Adipocyte (in vitro differentiated cells): ENCODE data around the gene GPA33.

ENCODE experiments used
- DNase-seq: peaks from one replicate; pipeline ENCODE4 v3.0.0-alpha.2; 2015; ENCODE audit warnings: low read depth
- H3K27me3 ChIP-seq: replicated peaks from 2 replicates; pipeline ENCODE4 v1.7.0; 2013; ENCODE audit warnings: mild to moderate bottlenecking, low read length, moderate library complexity; ENCODE audit not compliant: control insufficient read depth, insufficient read depth
- H3K36me3 ChIP-seq: 2 replicates; pipeline ENCODE4 v1.7.0; 2013; ENCODE audit warnings: low read length, mild to moderate bottlenecking, moderate library complexity; ENCODE audit not compliant: control insufficient read depth, insufficient read depth, severe bottlenecking
- H3K4me1 ChIP-seq: 2 replicates; pipeline ENCODE4 v1.7.0; 2013; ENCODE audit warnings: mild to moderate bottlenecking, low read length, moderate library complexity; ENCODE audit not compliant: control insufficient read depth, insufficient read depth
- H3K4me3 ChIP-seq: 2 replicates; pipeline ENCODE4 v1.7.0; 2013; ENCODE audit warnings: mild to moderate bottlenecking, low read length, moderate library complexity
- H3K9ac ChIP-seq: 2 replicates; pipeline ENCODE4 v1.7.0; 2013; ENCODE audit warnings: mild to moderate bottlenecking, low read length, moderate library complexity
- H3K9me3 ChIP-seq: 2 replicates; pipeline ENCODE4 v1.7.0; 2013; ENCODE audit warnings: mild to moderate bottlenecking, low read length, moderate library complexity; ENCODE audit not compliant: control insufficient read depth

GPA33 gene, protein sequence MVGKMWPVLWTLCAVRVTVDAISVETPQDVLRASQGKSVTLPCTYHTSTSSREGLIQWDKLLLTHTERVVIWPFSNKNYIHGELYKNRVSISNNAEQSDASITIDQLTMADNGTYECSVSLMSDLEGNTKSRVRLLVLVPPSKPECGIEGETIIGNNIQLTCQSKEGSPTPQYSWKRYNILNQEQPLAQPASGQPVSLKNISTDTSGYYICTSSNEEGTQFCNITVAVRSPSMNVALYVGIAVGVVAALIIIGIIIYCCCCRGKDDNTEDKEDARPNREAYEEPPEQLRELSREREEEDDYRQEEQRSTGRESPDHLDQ

DNA sequence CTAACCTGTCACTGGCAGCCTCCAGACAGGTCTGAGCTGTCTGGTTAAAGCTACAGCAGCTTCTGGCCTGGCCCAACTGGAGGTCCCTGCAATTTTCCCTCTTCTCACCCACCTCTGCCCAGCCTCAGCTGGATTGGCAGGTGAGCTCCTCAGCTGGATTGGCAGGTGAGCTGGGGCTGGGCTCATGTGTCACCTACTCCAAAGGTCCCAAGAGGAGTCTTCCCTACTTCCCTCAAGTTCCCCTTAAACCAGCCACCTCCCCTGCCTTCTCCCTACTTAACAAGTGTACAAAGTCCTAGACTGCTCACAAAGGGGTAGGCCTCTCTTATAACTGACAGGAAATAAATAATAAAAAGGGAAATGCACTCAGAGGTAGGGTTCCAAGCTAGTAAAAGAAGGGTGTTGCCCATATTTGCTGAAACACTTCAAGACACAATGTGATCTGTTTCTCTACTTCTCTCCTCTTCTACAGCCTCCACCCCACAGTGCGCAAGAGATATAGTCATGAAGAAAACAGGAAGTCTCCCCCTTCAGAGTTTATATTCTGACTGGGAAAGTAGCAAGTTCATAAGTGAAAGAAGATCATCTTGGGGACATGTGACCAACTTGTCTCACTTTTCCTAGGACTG lies at the start of gene GPA33:
Gene GPA33 (minus strand): TSS at position 64 of the 629 bp plus-strand sequence. CDS start 90 bp downstream, outside the sequence.
- H3K36me3 ChIP-seq, result no peaks in the 10 kb centered on the region
- H3K27me3 ChIP-seq, result peaks cover 37% of the 10 kb centered on the region
- H3K9ac ChIP-seq, result no peak within 1 kb of the TSS
- no peaks in the 10 kb centered on the region for H3K9me3 ChIP-seq
- no peaks in the 10 kb centered on the region for H3K4me1 ChIP-seq
- no peak for DNase-seq
- no peak within 1 kb of the TSS for H3K4me3 ChIP-seq

DNA sequence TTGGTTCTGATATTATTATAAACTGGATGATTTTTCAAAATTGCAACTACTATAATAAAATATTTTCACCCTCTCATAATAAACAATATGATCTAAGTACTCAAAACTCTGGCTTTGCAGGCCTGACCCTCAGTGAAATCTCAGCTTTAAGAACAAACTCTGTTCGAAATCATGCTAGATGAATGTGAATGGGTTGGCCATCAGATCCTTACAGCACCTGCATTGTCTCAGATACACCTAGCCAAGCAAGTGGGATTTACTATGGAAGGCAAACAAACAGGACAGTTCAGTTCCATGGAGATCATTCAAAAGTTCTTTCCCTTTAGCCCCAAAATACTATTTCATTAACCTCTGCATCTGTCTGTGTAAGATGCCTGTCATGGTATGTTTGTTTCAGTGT lies 48.5 kb upstream of the GPA33 start:
- no peak for DNase-seq
- Histone ChIP-seq H3K27me3 (peaks cover 21% of the 10 kb centered on the region), H3K9ac (no peak overlapping the region), H3K4me1 (peaks cover 10% of the 10 kb centered on the region), H3K36me3 (no peaks in the 10 kb centered on the region), H3K4me3 (no peak overlapping the region), H3K9me3 (no peaks in the 10 kb centered on the region)

DNA sequence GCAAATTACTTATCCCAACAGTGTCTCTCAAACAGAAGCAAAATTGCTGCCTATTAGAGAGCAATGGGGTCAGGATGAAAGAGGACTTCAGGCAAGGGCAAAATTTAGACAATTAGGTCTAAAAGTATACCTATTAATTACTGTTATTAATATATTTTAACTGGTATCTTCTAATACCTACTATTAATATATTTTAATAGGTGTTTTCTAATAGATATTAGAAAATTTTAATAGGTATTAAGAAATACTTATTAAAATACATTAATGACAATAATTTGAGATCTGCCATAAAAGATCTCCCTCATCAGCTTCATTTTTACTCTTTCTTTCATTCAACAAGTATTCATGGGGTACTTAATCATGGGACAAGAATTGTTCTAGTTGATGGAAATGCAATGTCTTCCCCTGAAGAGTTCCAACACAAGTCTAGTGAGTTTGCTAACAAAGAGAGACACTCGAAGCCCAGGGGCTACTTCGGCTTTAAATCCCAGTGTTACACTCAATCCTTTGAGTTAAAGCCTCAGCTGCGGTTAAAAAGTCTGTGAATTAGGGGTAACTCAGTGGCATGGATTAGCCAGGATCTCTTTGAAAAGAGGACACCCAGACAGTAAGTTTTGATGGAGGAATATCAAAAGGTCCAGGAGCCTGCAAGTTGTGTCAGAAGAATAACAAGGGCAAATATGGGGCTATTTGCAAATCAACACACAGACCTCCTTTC lies 47.8 kb upstream of the GPA33 start:
- no peak for DNase-seq
- Histone ChIP-seq H3K4me1 (peaks cover 10% of the 10 kb centered on the region), H3K27me3 (peaks cover 22% of the 10 kb centered on the region), H3K9me3 (no peaks in the 10 kb centered on the region), H3K4me3 (no peak overlapping the region), H3K36me3 (no peaks in the 10 kb centered on the region), H3K9ac (no peak overlapping the region)

GRCh38 chr1:167137332-167137781 lies 47.2 kb upstream of the GPA33 start:
- H3K4me3 ChIP-seq, result no peak overlapping the region

DNA sequence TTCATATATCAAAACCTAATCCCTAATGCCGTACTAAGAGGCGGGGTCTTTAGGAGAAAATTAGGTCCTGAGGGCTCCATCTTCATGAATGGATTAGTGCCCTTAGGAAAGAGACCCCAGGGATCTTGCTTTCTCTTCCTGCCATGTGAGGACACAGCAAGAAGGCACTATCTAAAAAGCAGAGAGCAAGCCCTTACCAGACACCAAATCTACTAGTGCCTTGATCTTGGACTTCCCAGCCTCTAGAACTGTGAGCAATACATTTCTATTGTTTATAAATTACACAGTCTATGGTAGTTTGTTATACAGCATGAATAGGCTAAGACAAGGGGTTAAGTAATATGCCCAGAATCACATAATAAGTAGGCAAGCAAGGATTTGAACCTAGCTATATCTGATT lies 46.6 kb upstream of the GPA33 start:
- H3K9me3 ChIP-seq, result no peaks in the 10 kb centered on the region
- peaks cover 10% of the 10 kb centered on the region for H3K4me1 ChIP-seq
- H3K4me3 ChIP-seq, result no peak overlapping the region
- H3K27me3 ChIP-seq, result peaks cover 24% of the 10 kb centered on the region
- H3K9ac ChIP-seq, result no peak overlapping the region
- no peak for DNase-seq
- no peaks in the 10 kb centered on the region for H3K36me3 ChIP-seq

More at GRCh38 chr1:167137332-167137781, 47.2 kb upstream of the GPA33 start:
- no peaks in the 10 kb centered on the region for H3K9me3 ChIP-seq
- no peak overlapping the region for H3K9ac ChIP-seq
- no peak for DNase-seq
- H3K36me3 ChIP-seq, result no peaks in the 10 kb centered on the region
- peaks cover 22% of the 10 kb centered on the region for H3K27me3 ChIP-seq
- peaks cover 10% of the 10 kb centered on the region for H3K4me1 ChIP-seq

GRCh38 chr1:167136191-167136614 lies 46.0 kb upstream of the GPA33 start:
- no peak overlapping the region for H3K9ac ChIP-seq
- peak; percentile 59 for DNase-seq
- H3K36me3 ChIP-seq, result no peaks in the 10 kb centered on the region
- peaks cover 10% of the 10 kb centered on the region for H3K4me1 ChIP-seq
- H3K27me3 ChIP-seq, result peaks cover 29% of the 10 kb centered on the region
- H3K4me3 ChIP-seq, result no peak overlapping the region
- no peaks in the 10 kb centered on the region for H3K9me3 ChIP-seq

GRCh38 chr1:167135281-167135840 lies 45.2 kb upstream of the GPA33 start:
- Histone ChIP-seq H3K9ac (no peak overlapping the region), H3K36me3 (no peaks in the 10 kb centered on the region), H3K27me3 (peaks cover 33% of the 10 kb centered on the region), H3K9me3 (no peaks in the 10 kb centered on the region), H3K4me1 (peaks cover 10% of the 10 kb centered on the region), H3K4me3 (no peak overlapping the region)
- DNase-seq, result no peak

DNA sequence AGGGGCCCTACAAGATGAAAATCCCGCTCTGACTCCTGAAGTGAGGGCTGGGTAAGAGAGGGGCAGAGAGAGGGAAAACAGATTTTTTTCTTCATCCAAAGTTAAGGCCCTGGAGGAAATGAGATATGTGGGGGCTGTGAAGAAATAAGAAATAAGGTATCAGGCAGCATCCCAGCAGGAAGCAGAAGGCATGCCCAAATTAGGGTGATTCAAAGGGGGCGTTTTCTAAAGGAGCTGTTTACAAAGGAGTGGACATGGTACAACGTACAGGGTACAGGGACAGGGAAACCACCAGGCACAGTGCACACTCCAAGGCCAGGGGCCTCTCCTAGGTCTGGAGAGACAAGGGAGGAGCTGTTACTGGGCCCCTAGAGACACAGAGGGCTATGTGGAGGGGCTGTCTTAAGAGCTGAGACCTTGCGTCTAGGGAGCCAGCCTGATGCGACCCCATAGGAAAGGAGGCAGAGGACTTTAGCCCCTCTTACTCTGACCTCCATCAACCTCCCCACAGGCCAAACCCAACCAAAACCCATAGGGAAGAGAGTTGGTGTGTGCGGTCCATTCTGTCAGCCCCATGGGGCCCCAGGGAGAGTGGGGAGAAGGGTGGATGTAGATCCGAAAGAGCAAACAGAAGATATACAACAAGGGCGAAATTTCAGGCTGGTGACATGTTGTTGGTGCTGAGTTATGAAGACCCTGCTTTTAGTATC lies 42.3 kb upstream of the GPA33 start:
- Histone ChIP-seq H3K9me3 (no peaks in the 10 kb centered on the region), H3K36me3 (no peaks in the 10 kb centered on the region), H3K9ac (no peak overlapping the region), H3K4me3 (no peak overlapping the region), H3K4me1 (peaks cover 10% of the 10 kb centered on the region), H3K27me3 (peaks cover 52% of the 10 kb centered on the region)
- DNase-seq, result no peak

- Histone ChIP-seq H3K9ac (no peak overlapping the region), H3K36me3 (no peaks in the 10 kb centered on the region), H3K9me3 (no peaks in the 10 kb centered on the region), H3K27me3 (peaks cover 51% of the 10 kb centered on the region), H3K4me3 (no peak overlapping the region), H3K4me1 (peaks cover 2% of the 10 kb centered on the region)
- DNase-seq, result no peak
These were observed 40.8 kb upstream of the GPA33 start for GRCh38 chr1:167130829-167131510.
